ENCODE measurements around the gene HSPB6.

HSPB6 gene

DNA sequence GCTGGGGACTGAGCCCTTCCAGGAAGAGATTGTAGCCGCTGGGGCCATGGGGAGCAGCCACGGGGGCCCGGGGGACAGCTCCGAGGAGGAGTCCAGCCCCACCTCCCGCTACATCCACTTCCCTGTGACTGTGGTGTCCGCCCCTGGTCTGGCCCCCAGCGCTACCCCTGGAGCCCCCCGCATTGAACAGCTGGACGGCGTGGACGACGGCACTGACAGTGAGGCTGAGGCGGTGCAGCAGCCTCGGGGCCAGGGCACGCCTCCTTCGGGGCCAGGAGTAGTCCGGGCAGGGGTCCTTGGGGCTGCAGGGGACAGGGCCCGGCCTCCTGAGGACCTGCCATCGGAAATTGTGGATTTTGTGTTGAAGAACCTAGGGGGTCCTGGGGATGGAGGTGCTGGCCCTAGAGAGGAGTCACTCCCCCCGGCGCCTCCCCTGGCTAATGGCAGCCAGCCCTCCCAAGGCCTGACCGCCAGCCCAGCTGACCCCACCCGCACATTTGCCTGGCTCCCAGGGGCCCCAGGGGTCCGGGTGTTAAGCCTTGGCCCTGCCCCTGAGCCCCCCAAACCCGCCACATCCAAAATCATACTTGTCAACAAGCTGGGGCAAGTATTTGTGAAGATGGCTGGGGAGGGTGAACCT, 24.2 kb downstream of the HSPB6 start:
- no peak for DNase-seq (ENCODE audit: low read depth)
- H3K4me3 ChIP-seq (ENCODE audit: low read depth, low read length), result no peak overlapping the region
- TF ChIP-seq, protein P1, sequence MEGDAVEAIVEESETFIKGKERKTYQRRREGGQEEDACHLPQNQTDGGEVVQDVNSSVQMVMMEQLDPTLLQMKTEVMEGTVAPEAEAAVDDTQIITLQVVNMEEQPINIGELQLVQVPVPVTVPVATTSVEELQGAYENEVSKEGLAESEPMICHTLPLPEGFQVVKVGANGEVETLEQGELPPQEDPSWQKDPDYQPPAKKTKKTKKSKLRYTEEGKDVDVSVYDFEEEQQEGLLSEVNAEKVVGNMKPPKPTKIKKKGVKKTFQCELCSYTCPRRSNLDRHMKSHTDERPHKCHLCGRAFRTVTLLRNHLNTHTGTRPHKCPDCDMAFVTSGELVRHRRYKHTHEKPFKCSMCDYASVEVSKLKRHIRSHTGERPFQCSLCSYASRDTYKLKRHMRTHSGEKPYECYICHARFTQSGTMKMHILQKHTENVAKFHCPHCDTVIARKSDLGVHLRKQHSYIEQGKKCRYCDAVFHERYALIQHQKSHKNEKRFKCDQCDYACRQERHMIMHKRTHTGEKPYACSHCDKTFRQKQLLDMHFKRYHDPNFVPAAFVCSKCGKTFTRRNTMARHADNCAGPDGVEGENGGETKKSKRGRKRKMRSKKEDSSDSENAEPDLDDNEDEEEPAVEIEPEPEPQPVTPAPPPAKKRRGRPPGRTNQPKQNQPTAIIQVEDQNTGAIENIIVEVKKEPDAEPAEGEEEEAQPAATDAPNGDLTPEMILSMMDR (IDR thresholded peaks at IDR 0.05; ENCODE audit: insufficient read depth, low read depth, low read length, missing control alignments), result no peak

DNA sequence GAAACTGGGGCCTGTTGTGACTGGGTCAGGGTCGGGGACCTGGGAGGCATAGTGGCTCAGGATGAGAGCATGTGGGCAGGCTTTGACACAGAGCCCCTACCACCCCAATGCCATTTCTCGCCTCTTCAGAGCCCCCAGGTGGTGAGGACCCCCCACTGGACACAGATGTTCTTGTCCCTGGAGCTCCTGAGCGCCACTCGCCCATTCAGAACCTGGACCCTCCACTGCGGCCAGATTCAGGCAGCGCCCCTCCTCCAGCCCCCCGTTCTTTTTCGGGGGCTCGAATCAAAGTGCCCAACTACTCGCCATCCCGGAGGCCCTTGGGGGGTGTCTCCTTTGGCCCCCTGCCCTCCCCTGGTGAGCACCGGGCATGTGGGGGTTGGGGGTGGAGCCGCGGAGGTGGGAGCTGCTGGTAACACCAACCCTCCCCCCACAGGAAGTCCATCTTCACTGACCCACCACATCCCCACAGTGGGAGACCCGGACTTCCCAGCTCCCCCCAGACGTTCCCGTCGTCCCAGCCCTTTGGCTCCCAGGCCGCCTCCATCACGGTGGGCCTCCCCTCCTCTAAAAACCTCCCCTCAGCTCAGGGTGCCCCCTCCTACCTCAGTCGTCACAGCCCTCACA, 24.9 kb downstream of the HSPB6 start:
- H3K4me3 ChIP-seq (ENCODE audit: low read depth, low read length), result no peak overlapping the region
- DNase-seq (ENCODE audit: low read depth), result no peak
- TF ChIP-seq, protein P1 (IDR thresholded peaks at IDR 0.05; ENCODE audit: insufficient read depth, low read depth, low read length, missing control alignments), result no peak

DNA sequence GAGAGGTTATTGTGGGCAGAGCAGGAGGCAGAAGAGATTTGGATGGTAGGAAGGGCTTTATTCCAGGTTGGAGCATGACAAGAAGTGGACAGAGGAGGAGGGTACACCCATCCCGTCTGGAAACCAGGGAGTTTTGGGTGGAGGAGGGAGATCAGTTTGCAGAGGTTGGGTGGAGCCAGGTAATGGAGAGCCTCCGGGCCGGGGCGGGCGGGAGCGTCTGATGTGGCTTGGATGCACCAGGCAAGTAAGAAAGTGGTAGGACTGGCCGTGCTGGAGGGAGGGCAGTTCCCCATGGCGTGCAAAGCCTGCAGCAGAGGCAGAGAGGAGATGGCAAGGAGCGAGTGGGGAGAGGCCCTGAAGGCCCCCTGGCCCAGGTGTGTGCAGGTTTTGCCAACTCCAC, 25.5 kb downstream of the HSPB6 start:
- DNase-seq (ENCODE audit: low read depth), result no peak
- no peak overlapping the region for H3K4me3 ChIP-seq (ENCODE audit: low read depth, low read length)
- TF ChIP-seq, protein P1 (IDR thresholded peaks at IDR 0.05; ENCODE audit: insufficient read depth, low read depth, low read length, missing control alignments), result no peak

DNA sequence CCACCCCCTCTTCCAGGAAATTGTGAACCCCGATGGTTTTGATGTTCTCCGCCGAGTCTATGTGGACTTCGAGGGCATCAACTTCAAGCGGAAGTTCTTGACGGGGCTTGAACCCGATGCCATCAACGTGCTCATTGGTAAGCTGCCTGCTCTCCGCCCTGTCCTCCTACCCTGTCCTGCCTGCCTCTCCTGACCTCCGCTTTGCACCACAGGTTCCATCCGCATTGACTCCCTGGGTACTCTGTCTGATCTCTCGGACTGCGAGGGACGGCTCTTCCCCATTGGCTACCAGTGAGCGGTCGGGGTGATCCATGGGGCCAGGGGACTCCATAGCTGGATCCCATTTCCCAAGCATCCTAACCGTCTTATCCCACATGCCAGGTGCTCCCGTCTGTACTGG, 26.5 kb downstream of the HSPB6 start:
- TF ChIP-seq, protein P1 (IDR thresholded peaks at IDR 0.05; ENCODE audit: insufficient read depth, low read depth, low read length, missing control alignments), result no peak
- H3K4me3 ChIP-seq (ENCODE audit: low read depth, low read length), result no peak overlapping the region
- DNase-seq (ENCODE audit: low read depth), result no peak

DNA sequence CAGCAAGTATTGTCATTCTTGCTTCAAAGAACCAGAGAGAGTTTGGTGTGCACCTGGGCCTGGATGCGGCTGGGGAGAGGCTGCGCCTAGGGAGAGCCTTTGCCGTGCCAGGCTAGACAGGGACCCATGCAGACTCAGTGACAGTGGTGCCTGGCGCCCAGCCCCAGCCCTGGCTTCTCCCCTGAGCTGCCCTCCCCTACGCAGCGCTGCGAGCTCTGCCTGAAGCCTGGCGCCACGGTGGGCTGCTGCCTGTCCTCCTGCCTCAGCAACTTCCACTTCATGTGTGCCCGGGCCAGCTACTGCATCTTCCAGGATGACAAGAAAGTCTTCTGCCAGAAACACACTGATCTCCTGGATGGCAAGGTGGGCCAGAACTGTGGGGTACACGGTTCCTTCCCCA, 27.1 kb downstream of the HSPB6 start:
- H3K4me3 ChIP-seq (ENCODE audit: low read depth, low read length), result no peak overlapping the region
- TF ChIP-seq, protein P1 (IDR thresholded peaks at IDR 0.05; ENCODE audit: insufficient read depth, low read depth, low read length, missing control alignments), result no peak
- DNase-seq (ENCODE audit: low read depth), result no peak

DNA sequence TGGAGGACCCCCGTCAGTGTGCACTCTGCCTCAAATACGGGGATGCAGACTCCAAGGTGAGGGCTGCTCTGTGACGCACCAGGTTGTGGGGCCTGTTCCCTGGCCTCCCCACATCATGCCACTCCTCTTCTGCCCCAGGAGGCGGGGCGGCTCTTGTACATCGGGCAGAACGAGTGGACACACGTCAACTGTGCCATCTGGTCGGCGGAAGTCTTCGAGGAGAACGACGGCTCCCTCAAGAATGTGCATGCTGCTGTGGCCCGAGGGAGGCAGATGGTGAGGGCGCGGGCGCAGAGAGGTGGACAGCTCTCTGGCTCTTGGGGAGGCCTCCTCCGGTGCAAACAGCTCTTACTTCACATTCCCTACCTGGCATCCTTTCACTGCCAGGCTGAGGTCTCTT, 27.8 kb downstream of the HSPB6 start:
- DNase-seq (ENCODE audit: low read depth), result no peak
- TF ChIP-seq, protein P1 (IDR thresholded peaks at IDR 0.05; ENCODE audit: insufficient read depth, low read depth, low read length, missing control alignments), result no peak

More for the DNA sequence above, 27.8 kb downstream of the HSPB6 start:
- H3K4me3 ChIP-seq (ENCODE audit: low read depth, low read length), result no peak overlapping the region

All from GM12865 (cell line).